ENCODE results near the gene PTPRH.

The PTPRH gene

GRCh38 chr19:55208880-55209692 lies at the start of gene PTPRH:
PTPRH (minus strand) TSS chr19:55209501; CDS start chr19:55209433, 68 bp downstream.
- DNase-seq (ENCODE audit: low read depth in 3 of 3) = no peak

- DNase-seq (ENCODE audit: low read depth in 3 of 3) = peak in 1 of 3 experiments; percentile 47
Observed at GRCh38 chr19:55258476-55258827, 49.2 kb upstream of the PTPRH start.

GRCh38 chr19:55257461-55258420 lies 48.4 kb upstream of the PTPRH start:
- DNase-seq (ENCODE audit: low read depth in 3 of 3) = no peak

GRCh38 chr19:55256562-55257460 lies 47.5 kb upstream of the PTPRH start:
- DNase-seq (ENCODE audit: low read depth in 3 of 3) = no peak

- peak in 2 of 3 experiments; percentile 21 to 33 for DNase-seq (ENCODE audit: low read depth in 3 of 3)
Observed at GRCh38 chr19:55255618-55256423, 46.5 kb upstream of the PTPRH start.

GRCh38 chr19:55254625-55254977 lies 45.3 kb upstream of the PTPRH start:
- DNase-seq (ENCODE audit: low read depth in 3 of 3) = no peak

GRCh38 chr19:55253842-55254624 lies 44.7 kb upstream of the PTPRH start:
- DNase-seq (ENCODE audit: low read depth in 3 of 3) = peak in 2 of 3 experiments; percentile 32 to 37

GRCh38 chr19:55252760-55253663 lies 43.7 kb upstream of the PTPRH start:
- DNase-seq (ENCODE audit: low read depth in 3 of 3) = no peak

- DNase-seq (ENCODE audit: low read depth in 3 of 3) = no peak
Observed at GRCh38 chr19:55251341-55252081, 42.2 kb upstream of the PTPRH start.

- no peak for DNase-seq (ENCODE audit: low read depth in 3 of 3)
Observed at GRCh38 chr19:55250262-55251036, 41.1 kb upstream of the PTPRH start.

- DNase-seq (ENCODE audit: low read depth in 3 of 3) = no peak
Observed at GRCh38 chr19:55249841-55250240, 40.5 kb upstream of the PTPRH start.

- no peak for DNase-seq (ENCODE audit: low read depth in 3 of 3)
Observed at GRCh38 chr19:55248704-55249103, 39.4 kb upstream of the PTPRH start.

GRCh38 chr19:55248166-55248675 lies 38.9 kb upstream of the PTPRH start:
- DNase-seq (ENCODE audit: low read depth in 3 of 3) = no peak

- DNase-seq (ENCODE audit: low read depth in 3 of 3) = no peak
Observed at GRCh38 chr19:55247621-55248099, 38.4 kb upstream of the PTPRH start.

- DNase-seq (ENCODE audit: low read depth in 3 of 3) = no peak
Observed at GRCh38 chr19:55246462-55247451, 37.5 kb upstream of the PTPRH start.

Measured in stimulated activated CD4-positive, alpha-beta T cell treated with anti-CD3 and anti-CD28 coated beads, TNF-alpha, amount 100 ng/mL, for 4 hours (primary cell).